Measurements from ENCODE around the gene PAQR9. TPM values are rescaled to one million over a fixed set of nuclear protein-coding genes. Genes with fewer than 3 reads are reported as not detected.
"Not testable (repeated sequence)": the region's sequence is repeated elsewhere in the genome, so short reads cannot be mapped to it uniquely, and the experiment has no call there.

PAQR9 gene
- total RNA-seq, 1 donor from 2014 or later: 0.23 TPM

DNA sequence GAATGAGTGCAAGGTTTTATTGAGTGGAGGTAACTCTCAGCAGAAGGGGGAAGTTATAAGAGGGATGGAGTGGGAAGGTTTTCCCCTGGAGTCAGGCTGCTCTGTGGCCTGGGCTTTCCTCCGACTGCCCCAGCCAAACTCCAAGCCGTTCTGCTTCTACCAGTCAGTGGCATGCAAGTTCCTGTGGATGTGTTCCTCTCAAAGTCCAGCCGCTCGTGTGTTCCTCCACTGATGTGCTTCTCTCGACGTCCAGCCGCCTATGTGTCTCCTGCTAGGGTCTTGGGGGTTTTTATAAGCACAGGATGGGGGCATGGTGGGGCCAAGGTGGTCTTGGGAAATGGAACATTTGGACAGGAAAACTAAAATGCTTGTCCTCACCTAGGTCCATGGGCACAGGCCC is 28.8 kb upstream of the PAQR9 start:
- Histone ChIP-seq H2AFZ (ENCODE audit: low read depth, low read length) (no peak overlapping the region), H3K27ac (ENCODE audit: low read depth, low read length) (no peak overlapping the region), H3K27me3 (ENCODE audit: insufficient read depth, low read length) (no peaks in the 10 kb centered on the region), H3K9ac (ENCODE audit: low read length) (no peak overlapping the region), H3K4me3 (ENCODE audit: insufficient read depth, low read depth, low read length) (no peak overlapping the region), H3K4me1 (ENCODE audit: insufficient read depth, low read length) (no peaks in the 10 kb centered on the region), H3K4me2 (ENCODE audit: low read length) (no peak overlapping the region), H3K36me3 (ENCODE audit: insufficient read depth, low read length) (no peaks in the 10 kb centered on the region), H4K20me1 (ENCODE audit: insufficient read depth, low read length) (no peaks in the 10 kb centered on the region), H3K79me2 (ENCODE audit: insufficient read depth, low read length) (no peaks in the 10 kb centered on the region), H3K9me3 (ENCODE audit: insufficient read depth, low read depth, low read length) (no peaks in the 10 kb centered on the region)
- Mint-ChIP-seq H3K9me3 (ENCODE audit: unreplicated experiment) (no peaks in the 10 kb centered on the region), H3K4me3 (ENCODE audit: unreplicated experiment) (no peak overlapping the region), H3K27ac (ENCODE audit: unreplicated experiment) (no peak overlapping the region), H3K36me3 (ENCODE audit: low read depth, unreplicated experiment) (no peaks in the 10 kb centered on the region), H3K27me3 (ENCODE audit: low read depth, unreplicated experiment) (no peaks in the 10 kb centered on the region), H3K4me1 (ENCODE audit: low read depth, unreplicated experiment) (peaks cover 6% of the 10 kb centered on the region)
- FAIRE-seq: no peak
- DNase-seq (ENCODE audit: low read depth): no peak
- TF ChIP-seq EZH2 (IDR thresholded peaks at IDR 0.05; ENCODE audit: insufficient read depth, low read length): no peak
- no peak for TF ChIP-seq CTCF (IDR thresholded peaks at IDR 0.05; ENCODE audit: insufficient read depth, low read depth, low read length)

GRCh38 chr3:142990721-142991120 is 27.2 kb upstream of the PAQR9 start:
- no peaks in the 10 kb centered on the region for H3K27me3 ChIP-seq (ENCODE audit: insufficient read depth, low read length)
- H3K4me3 ChIP-seq (ENCODE audit: insufficient read depth, low read depth, low read length): no peak overlapping the region
- Mint-ChIP-seq H3K27ac (ENCODE audit: unreplicated experiment) (no peak overlapping the region), H3K4me3 (ENCODE audit: unreplicated experiment) (no peak overlapping the region), H3K9me3 (ENCODE audit: unreplicated experiment) (no peaks in the 10 kb centered on the region), H3K4me1 (ENCODE audit: low read depth, unreplicated experiment) (peaks cover 4% of the 10 kb centered on the region), H3K36me3 (ENCODE audit: low read depth, unreplicated experiment) (no peaks in the 10 kb centered on the region), H3K27me3 (ENCODE audit: low read depth, unreplicated experiment) (no peaks in the 10 kb centered on the region)
- H3K27ac ChIP-seq (ENCODE audit: low read depth, low read length): no peak overlapping the region
- H4K20me1 ChIP-seq (ENCODE audit: insufficient read depth, low read length): no peaks in the 10 kb centered on the region
- DNase-seq (ENCODE audit: low read depth) (no peak), FAIRE-seq (no peak)
- no peaks in the 10 kb centered on the region for H3K4me1 ChIP-seq (ENCODE audit: insufficient read depth, low read length)
- no peaks in the 10 kb centered on the region for H3K79me2 ChIP-seq (ENCODE audit: insufficient read depth, low read length)
- no peaks in the 10 kb centered on the region for H3K9me3 ChIP-seq (ENCODE audit: insufficient read depth, low read depth, low read length)
- no peak overlapping the region for H3K9ac ChIP-seq (ENCODE audit: low read length)
- no peak overlapping the region for H2AFZ ChIP-seq (ENCODE audit: low read depth, low read length)
- H3K4me2 ChIP-seq (ENCODE audit: low read length): no peak overlapping the region
- H3K36me3 ChIP-seq (ENCODE audit: insufficient read depth, low read length): no peaks in the 10 kb centered on the region
- TF ChIP-seq CTCF (IDR thresholded peaks at IDR 0.05; ENCODE audit: insufficient read depth, low read depth, low read length) (no peak), EZH2 (IDR thresholded peaks at IDR 0.05; ENCODE audit: insufficient read depth, low read length) (no peak)

GRCh38 chr3:142988826-142989225 is 25.4 kb upstream of the PAQR9 start:
- not testable (repeated sequence) for H2AFZ ChIP-seq (ENCODE audit: low read depth, low read length); H3K27me3 ChIP-seq (ENCODE audit: insufficient read depth, low read length); H3K9me3 ChIP-seq (ENCODE audit: insufficient read depth, low read depth, low read length); H3K36me3 Mint-ChIP-seq (ENCODE audit: low read depth, unreplicated experiment); H3K4me1 ChIP-seq (ENCODE audit: insufficient read depth, low read length); H3K27me3 Mint-ChIP-seq (ENCODE audit: low read depth, unreplicated experiment); H4K20me1 ChIP-seq (ENCODE audit: insufficient read depth, low read length); FAIRE-seq; H3K4me3 Mint-ChIP-seq (ENCODE audit: unreplicated experiment); H3K9me3 Mint-ChIP-seq (ENCODE audit: unreplicated experiment); H3K36me3 ChIP-seq (ENCODE audit: insufficient read depth, low read length); H3K4me2 ChIP-seq (ENCODE audit: low read length); H3K4me1 Mint-ChIP-seq (ENCODE audit: low read depth, unreplicated experiment); H3K4me3 ChIP-seq (ENCODE audit: insufficient read depth, low read depth, low read length); H3K27ac Mint-ChIP-seq (ENCODE audit: unreplicated experiment); DNase-seq (ENCODE audit: low read depth); H3K27ac ChIP-seq (ENCODE audit: low read depth, low read length); H3K9ac ChIP-seq (ENCODE audit: low read length); H3K79me2 ChIP-seq (ENCODE audit: insufficient read depth, low read length)

DNA sequence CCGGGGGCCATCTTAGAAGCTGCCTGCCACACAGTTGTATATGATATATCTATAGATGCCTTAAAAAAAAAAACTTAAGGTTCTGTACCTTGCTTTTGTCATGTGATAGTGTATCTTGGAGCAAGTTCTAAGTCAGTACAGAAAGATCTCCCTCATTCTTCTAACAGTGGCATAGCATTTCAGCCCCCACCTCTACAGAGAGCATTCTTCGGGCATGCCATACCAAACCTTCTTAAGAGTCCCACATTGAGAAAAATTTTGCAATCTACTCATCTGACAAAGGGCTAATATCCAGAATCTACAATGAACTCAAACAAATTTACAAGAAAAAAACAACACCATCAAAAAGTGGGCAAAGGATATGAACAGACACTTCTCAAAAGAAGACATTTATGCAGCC is 24.7 kb upstream of the PAQR9 start:
- not testable (repeated sequence) for H3K4me1 ChIP-seq (ENCODE audit: insufficient read depth, low read length); H3K36me3 Mint-ChIP-seq (ENCODE audit: low read depth, unreplicated experiment); H3K79me2 ChIP-seq (ENCODE audit: insufficient read depth, low read length); DNase-seq (ENCODE audit: low read depth); H3K27ac Mint-ChIP-seq (ENCODE audit: unreplicated experiment); FAIRE-seq; H3K27me3 ChIP-seq (ENCODE audit: insufficient read depth, low read length); H3K4me1 Mint-ChIP-seq (ENCODE audit: low read depth, unreplicated experiment); H3K9me3 Mint-ChIP-seq (ENCODE audit: unreplicated experiment); H3K9me3 ChIP-seq (ENCODE audit: insufficient read depth, low read depth, low read length); H3K36me3 ChIP-seq (ENCODE audit: insufficient read depth, low read length); H3K27ac ChIP-seq (ENCODE audit: low read depth, low read length); H3K4me3 ChIP-seq (ENCODE audit: insufficient read depth, low read depth, low read length); H2AFZ ChIP-seq (ENCODE audit: low read depth, low read length); H3K4me3 Mint-ChIP-seq (ENCODE audit: unreplicated experiment); H3K27me3 Mint-ChIP-seq (ENCODE audit: low read depth, unreplicated experiment); H3K4me2 ChIP-seq (ENCODE audit: low read length); H4K20me1 ChIP-seq (ENCODE audit: insufficient read depth, low read length); H3K9ac ChIP-seq (ENCODE audit: low read length)
